NB4 (cell line): ENCODE data around the gene ADAMTS2.

Experiments used
- MYC ChIP-seq: IDR thresholded peaks from 2 replicates; pipeline ENCODE4 v1.6.1; 2011; ENCODE audit warnings: low read depth, low read length
- POLR2A ChIP-seq: IDR thresholded peaks from 2 replicates; pipeline ENCODE4 v1.6.1; 2011; ENCODE audit warnings: mild to moderate bottlenecking; ENCODE audit not compliant: insufficient read length; ENCODE audit errors: extremely low read depth
- TF ChIP-seq, protein P1 (sequence below): IDR thresholded peaks from one replicate; pipeline ENCODE4 v1.5.1; 2012; ENCODE audit warnings: low read depth, low read length
- TF ChIP-seq, protein P2 (sequence below): IDR thresholded peaks from 2 replicates; pipeline ENCODE4 v1.6.1; 2011; ENCODE audit warnings: low read depth, low read length

DNA sequence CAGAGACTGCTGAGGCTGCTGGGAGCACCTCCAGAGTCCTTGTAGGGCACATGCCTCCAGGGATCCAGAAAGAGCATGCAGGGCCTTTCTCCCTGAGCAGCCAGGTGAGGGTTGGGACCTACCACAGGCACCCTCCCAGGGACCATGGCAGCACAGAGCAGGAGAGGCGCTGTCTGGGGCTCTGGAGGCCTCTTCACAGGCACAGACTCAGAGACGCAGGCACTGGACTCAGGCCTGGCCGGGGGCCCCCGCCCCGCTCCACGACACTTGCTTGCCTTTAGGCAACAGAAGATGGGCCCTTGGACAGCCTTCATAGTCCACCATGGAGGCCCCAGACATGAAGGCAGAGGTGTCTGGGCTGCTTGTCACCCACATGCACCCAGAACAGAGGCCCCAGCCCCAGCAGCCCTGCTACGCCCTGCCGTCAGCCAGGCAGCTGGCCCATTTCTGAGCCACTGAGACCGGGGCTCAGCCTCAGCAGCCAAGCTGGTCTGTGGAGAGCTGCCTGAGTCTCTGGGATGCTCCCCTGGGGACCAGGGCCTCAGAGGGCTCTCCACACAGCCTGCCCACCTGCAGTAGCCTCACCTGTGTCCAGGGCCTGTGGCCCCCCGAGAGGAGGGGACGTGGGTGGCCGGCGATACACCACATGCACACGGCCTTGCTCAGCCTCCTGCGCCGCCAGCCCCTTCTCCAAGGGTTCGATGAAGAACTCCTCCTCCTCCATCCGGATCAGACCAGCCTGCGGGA is 72.8 kb downstream of the ADAMTS2 start:
- TF ChIP-seq, protein P1, sequence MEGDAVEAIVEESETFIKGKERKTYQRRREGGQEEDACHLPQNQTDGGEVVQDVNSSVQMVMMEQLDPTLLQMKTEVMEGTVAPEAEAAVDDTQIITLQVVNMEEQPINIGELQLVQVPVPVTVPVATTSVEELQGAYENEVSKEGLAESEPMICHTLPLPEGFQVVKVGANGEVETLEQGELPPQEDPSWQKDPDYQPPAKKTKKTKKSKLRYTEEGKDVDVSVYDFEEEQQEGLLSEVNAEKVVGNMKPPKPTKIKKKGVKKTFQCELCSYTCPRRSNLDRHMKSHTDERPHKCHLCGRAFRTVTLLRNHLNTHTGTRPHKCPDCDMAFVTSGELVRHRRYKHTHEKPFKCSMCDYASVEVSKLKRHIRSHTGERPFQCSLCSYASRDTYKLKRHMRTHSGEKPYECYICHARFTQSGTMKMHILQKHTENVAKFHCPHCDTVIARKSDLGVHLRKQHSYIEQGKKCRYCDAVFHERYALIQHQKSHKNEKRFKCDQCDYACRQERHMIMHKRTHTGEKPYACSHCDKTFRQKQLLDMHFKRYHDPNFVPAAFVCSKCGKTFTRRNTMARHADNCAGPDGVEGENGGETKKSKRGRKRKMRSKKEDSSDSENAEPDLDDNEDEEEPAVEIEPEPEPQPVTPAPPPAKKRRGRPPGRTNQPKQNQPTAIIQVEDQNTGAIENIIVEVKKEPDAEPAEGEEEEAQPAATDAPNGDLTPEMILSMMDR: no peak
- TF ChIP-seq POLR2A: no peak
- TF ChIP-seq MYC: no peak
- TF ChIP-seq, protein P2, sequence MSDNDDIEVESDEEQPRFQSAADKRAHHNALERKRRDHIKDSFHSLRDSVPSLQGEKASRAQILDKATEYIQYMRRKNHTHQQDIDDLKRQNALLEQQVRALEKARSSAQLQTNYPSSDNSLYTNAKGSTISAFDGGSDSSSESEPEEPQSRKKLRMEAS: no peak
